Spleen (tissue), 11 donors: ENCODE results near the gene KCNG2. TPM values are rescaled to one million over a fixed set of nuclear protein-coding genes. Genes with fewer than 3 reads are reported as not detected.

Source experiments
- DNase-seq: peaks from one replicate; pipeline ENCODE4 v3.0.0-alpha.2; 2020
- H3K27ac ChIP-seq, 8 donors: fragments of 200-600 bp; sonication (generic) in 7 of 8; 1 replicate in 4 of 8; 2 replicates in 4 of 8; pipeline versions ENCODE4 v1.5.0 to v1.8.0; 2016 to 2021; ENCODE audit warnings: inconsistent platforms in 4 of 8, mild to moderate bottlenecking in 4 of 8, moderate library complexity in 1 of 8
- H3K27me3 ChIP-seq, 7 donors: fragments of 200-600 bp; sonication (generic) in 6 of 7; replicated peaks in 1 of 7; 1 replicate in 4 of 7; 2 replicates in 3 of 7; pipeline versions ENCODE4 v1.5.0 to v1.8.0; 2016 to 2021; ENCODE audit warnings: inconsistent platforms in 3 of 7, mild to moderate bottlenecking in 1 of 7
- H3K36me3 ChIP-seq, 6 donors: fragments of 200-600 bp; sonication (generic) in 5 of 6; 1 replicate in 4 of 6; 2 replicates in 2 of 6; pipeline versions ENCODE4 v1.5.0 to v1.8.0; 2016 to 2021; ENCODE audit warnings: inconsistent platforms in 2 of 6
- H3K4me1 ChIP-seq, 6 donors: fragments of 200-600 bp; sonication (generic) in 5 of 6; 1 replicate in 3 of 6; 2 replicates in 3 of 6; pipeline versions ENCODE4 v1.5.0 to v1.8.0; 2016 to 2021; ENCODE audit warnings: inconsistent platforms in 3 of 6
- H3K4me3 ChIP-seq, 8 donors: fragments of 200-600 bp; sonication (generic) in 7 of 8; 1 replicate in 4 of 8; 2 replicates in 4 of 8; pipeline versions ENCODE4 v1.5.0 to v1.8.0; 2016 to 2021; ENCODE audit warnings: inconsistent platforms in 4 of 8, mild to moderate bottlenecking in 4 of 8, moderate library complexity in 2 of 8
- H3K9me3 ChIP-seq, 8 donors: fragments of 200-600 bp; sonication (generic) in 7 of 8; 1 replicate in 4 of 8; 2 replicates in 4 of 8; pipeline versions ENCODE4 v1.5.0 to v1.8.0; 2016 to 2021; ENCODE audit warnings: inconsistent platforms in 4 of 8
- CTCF ChIP-seq, 11 experiments: fragments of 200-600 bp in 7 of 11; fragments of 450-650 bp in 4 of 11; sonication (generic) in 4 of 11; IDR thresholded peaks in 8 of 11; conservative IDR thresholded peaks in 3 of 11; 1 replicate in 7 of 11; 2 replicates in 4 of 11; pipeline versions ENCODE4 v1.4.0 to v1.8.0; 2016 to 2021; ENCODE audit warnings: antibody characterized with exemption in 11 of 11, inconsistent platforms in 4 of 11, mild to moderate bottlenecking in 1 of 11
- POLR2A ChIP-seq, 3 donors: fragments of 450-650 bp; IDR thresholded peaks; one replicate each; pipeline ENCODE4 v1.5.1; 2017; ENCODE audit warnings: antibody characterized with exemption in 3 of 3, mild to moderate bottlenecking in 1 of 3
- POLR2AphosphoS5 ChIP-seq, 3 donors: sonication (generic); formaldehyde crosslinking; IDR thresholded peaks; one replicate each; pipeline ENCODE4 v1.5.1; 2017; ENCODE audit warnings: antibody characterized with exemption in 3 of 3
- WGBS, 5 donors: extraction: QIAGEN DNeasy Blood & Tissue Kit in 3 of 5; methylation state at CpG; one replicate each; pipeline versions ENCODE4 v1.1.5 to v1.1.7; 2013 to 2018; 5-methylcytosine and 5-hydroxymethylcytosine counted together
- intact Hi-C: fragments of 100-400 bp; cut with DNase I; formaldehyde crosslinking; loops from one replicate; pipeline ENCODE4 v1.15.0; 2023; ENCODE audit warnings: low total_unique reads
- polyA plus RNA-seq, 3 donors: library from polyadenylated mRNA; stranded (reverse); fragments of 200-250 nt; gene quantifications; one replicate each; pipeline ENCODE4 v1.2.1, GENCODE V29; 2013
- total RNA-seq, 7 donors: library from RNA; depleted of rRNA in 3 of 7; stranded (reverse); fragments of >200 nt in 3 of 7; fragmentation: NEBNext Ultra II Directional in 4 of 7; extraction: Animal tissue kit (Norgen Biotek cat#: 25700) in 4 of 7; gene quantifications; one replicate each; pipeline versions ENCODE4 v1.1.0 to v1.2.1, GENCODE V29; 2016 to 2021
- donor health status: healthy with polysubstance abuse.
- donor health status: DM: no; HTN: no; CAD: no; lungs with moderate emphysema.
- donor health status: DM: no; HTN: no; CAD: no.
- donor health status: Bipolar disorder and iron deficiency.
- donor health status: healthy.
- donor health status: DM: no; HTN: no; CAD: no.
- donor health status: DM: yes; HTN: yes; CAD: no.

The KCNG2 gene
- total and polyA plus RNA-seq, 10 donors: 0.15 to 3.2 (median 0.38) TPM; not detected in 1

GRCh38 chr18:79859314-79859713 lies 61.6 kb downstream of the KCNG2 start:
- intact Hi-C loops: no loop called here
- Histone ChIP-seq H3K36me3 (no peaks in the 10 kb centered on the region), H3K4me1 (peaks cover 0 to 23% (median 13%) of the 10 kb centered on the region in 6 donors), H3K4me3 (no peak overlapping the region), H3K27ac (no peak overlapping the region), H3K27me3 (peaks cover 0 to 23% (median 0%) of the 10 kb centered on the region in 7 donors), H3K9me3 (peaks cover 0 to 35% (median 24%) of the 10 kb centered on the region in 8 donors)
- WGBS, 5 donors: 84 to 90% (median 85%) methylated on average over 7 of the region's 7 CpGs
- no peak for DNase-seq
- no peak for TF ChIP-seq POLR2AphosphoS5 (IDR thresholded peaks at IDR 0.05)
- TF ChIP-seq POLR2A (IDR thresholded peaks at IDR 0.05): no peak
- TF ChIP-seq CTCF (IDR thresholded peaks at IDR 0.05 in 8 of 11, conservative IDR thresholded peaks at IDR 0.05 in 3 of 11): no peak

- Histone ChIP-seq H3K27ac (no peak overlapping the region), H3K4me1 (peaks cover 0 to 1% (median under 1%) of the 10 kb centered on the region in 6 donors), H3K36me3 (no peaks in the 10 kb centered on the region), H3K27me3 (peaks cover 0 to 11% (median 0%) of the 10 kb centered on the region in 7 donors), H3K9me3 (peaks cover 0 to 35% (median 24%) of the 10 kb centered on the region in 8 donors), H3K4me3 (no peak overlapping the region)
- WGBS, 5 donors: 74 to 89% (median 80%) methylated on average over 2 of the region's 2 CpGs
- no peak for DNase-seq
- TF ChIP-seq CTCF (IDR thresholded peaks at IDR 0.05 in 8 of 11, conservative IDR thresholded peaks at IDR 0.05 in 3 of 11) (no peak), POLR2A (IDR thresholded peaks at IDR 0.05) (no peak), POLR2AphosphoS5 (IDR thresholded peaks at IDR 0.05) (no peak)
- intact Hi-C loops: no loop called here
Measured at GRCh38 chr18:79861687-79862086, 63.9 kb downstream of the KCNG2 start.

- no peak for TF ChIP-seq POLR2AphosphoS5 (IDR thresholded peaks at IDR 0.05)
- no peak for TF ChIP-seq POLR2A (IDR thresholded peaks at IDR 0.05)
- no peak for TF ChIP-seq CTCF (IDR thresholded peaks at IDR 0.05 in 8 of 11, conservative IDR thresholded peaks at IDR 0.05 in 3 of 11)
- intact Hi-C loops: no loop called here
- DNase-seq: peak; percentile 31
- Histone ChIP-seq H3K27ac (no peak overlapping the region), H3K4me3 (no peak overlapping the region), H3K4me1 (no peaks in the 10 kb centered on the region), H3K36me3 (no peaks in the 10 kb centered on the region), H3K9me3 (peaks cover 0 to 35% (median 24%) of the 10 kb centered on the region in 8 donors), H3K27me3 (peaks cover 0 to 11% (median 0%) of the 10 kb centered on the region in 7 donors)
- WGBS, 5 donors: 91 to 98% (median 94%) methylated on average over 14 to 15 of the region's 15 CpGs
Measured at GRCh38 chr18:79862562-79862961, 64.8 kb downstream of the KCNG2 start.

- H3K4me3 ChIP-seq: no peak overlapping the region
- H3K27me3 ChIP-seq: peaks cover 0 to 11% (median 0%) of the 10 kb centered on the region in 7 donors
- TF ChIP-seq POLR2A (IDR thresholded peaks at IDR 0.05): no peak
- TF ChIP-seq CTCF (IDR thresholded peaks at IDR 0.05 in 8 of 11, conservative IDR thresholded peaks at IDR 0.05 in 3 of 11): no peak
- TF ChIP-seq POLR2AphosphoS5 (IDR thresholded peaks at IDR 0.05): no peak
- no peaks in the 10 kb centered on the region for H3K4me1 ChIP-seq
- H3K27ac ChIP-seq: no peak overlapping the region
- intact Hi-C loops: no loop called here
- no peaks in the 10 kb centered on the region for H3K36me3 ChIP-seq
- DNase-seq: peak; percentile 55
- 72 to 79% (median 77%) methylated on average over 72 to 102 of the region's 102 CpGs for WGBS, 5 donors
- peaks cover 0 to 35% (median 24%) of the 10 kb centered on the region in 8 donors for H3K9me3 ChIP-seq
Measured at GRCh38 chr18:79863161-79864005, 65.6 kb downstream of the KCNG2 start.
